AG09319 (cell line): Measurements from ENCODE around the gene CDH13.
"Not testable (repeated sequence)": the region's sequence is repeated elsewhere in the genome, so short reads cannot be mapped to it uniquely, and the experiment has no call there.

Experiments used
- DNase-seq: peaks from one replicate; pipeline ENCODE4 v3.0.0-alpha.2; 2010; ENCODE audit warnings: low read depth; ENCODE audit errors: extremely low read depth
- CTCF ChIP-seq: IDR thresholded peaks from 2 replicates; pipeline ENCODE4 v1.5.1; 2011; ENCODE audit warnings: low read depth, mild to moderate bottlenecking, inconsistent platforms, low read length, moderate library complexity

CDH13 gene

GRCh38 chr16:82900559-82900958 lies 273.8 kb downstream of the CDH13 start:
- TF ChIP-seq CTCF: no peak
- DNase-seq: no peak

- DNase-seq: no peak
- TF ChIP-seq CTCF: no peak
Measured at GRCh38 chr16:82911925-82912324, 285.2 kb downstream of the CDH13 start.

- DNase-seq: no peak
- no peak for TF ChIP-seq CTCF
Measured at GRCh38 chr16:82915139-82915824, 288.5 kb downstream of the CDH13 start.

- TF ChIP-seq CTCF: no peak
- DNase-seq: no peak
Measured at GRCh38 chr16:82917886-82918595, 291.3 kb downstream of the CDH13 start.

- DNase-seq: no peak
- no peak for TF ChIP-seq CTCF
Measured at GRCh38 chr16:82924075-82924854, 297.5 kb downstream of the CDH13 start.

- no peak for DNase-seq
Measured at GRCh38 chr16:82926500-82926899, 299.7 kb downstream of the CDH13 start.

GRCh38 chr16:82933933-82934332 lies 307.2 kb downstream of the CDH13 start:
- DNase-seq: not testable (repeated sequence)

More at GRCh38 chr16:82926500-82926899, 299.7 kb downstream of the CDH13 start:
- no peak for TF ChIP-seq CTCF
